DMS53 (cell line): ENCODE data around the gene HSPA12B.

Experiments used
- DNase-seq: peaks from one replicate; lab custom pipeline; 2025; lab: John Stamatoyannopoulos, UW

HSPA12B gene

GRCh38 chr20:3749087-3749688 lies 16.7 kb downstream of the HSPA12B start:
- no peak for DNase-seq

DNA sequence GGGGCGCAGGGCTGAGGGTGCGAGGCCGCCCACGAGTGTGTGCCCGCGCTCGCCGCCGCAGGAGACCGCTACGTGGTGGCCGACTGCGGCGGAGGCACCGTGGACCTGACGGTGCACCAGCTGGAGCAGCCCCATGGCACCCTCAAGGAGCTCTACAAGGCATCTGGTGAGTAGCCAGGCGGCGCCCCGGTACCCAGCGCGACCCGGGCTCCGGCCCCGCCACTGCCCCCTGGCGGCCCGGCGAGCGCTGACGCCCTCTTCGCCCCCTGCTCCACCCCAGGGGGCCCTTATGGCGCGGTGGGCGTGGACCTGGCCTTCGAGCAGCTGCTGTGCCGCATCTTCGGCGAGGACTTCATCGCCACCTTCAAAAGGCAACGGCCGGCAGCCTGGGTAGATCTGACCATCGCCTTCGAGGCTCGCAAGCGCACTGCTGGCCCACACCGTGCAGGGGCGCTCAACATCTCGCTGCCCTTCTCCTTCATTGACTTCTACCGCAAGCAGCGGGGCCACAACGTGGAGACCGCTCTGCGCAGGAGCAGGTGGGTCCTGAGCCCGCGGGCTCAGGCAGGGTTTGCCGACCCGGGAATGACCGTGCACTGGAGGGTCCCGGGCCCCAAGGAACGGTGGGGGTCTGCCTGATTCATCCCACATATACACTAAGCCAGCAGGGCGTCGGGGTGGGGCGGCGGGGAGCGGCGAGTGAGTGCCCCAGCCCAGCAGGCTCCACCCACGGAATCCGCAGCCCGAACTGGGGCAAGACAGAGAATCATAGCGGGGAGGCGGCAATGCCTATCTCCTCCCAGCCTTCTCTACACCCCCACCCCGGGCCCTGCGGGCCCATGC lies 17.4 kb downstream of the HSPA12B start:
- DNase-seq: peak; percentile 89

GRCh38 chr20:3751305-3751674 lies 18.8 kb downstream of the HSPA12B start:
- DNase-seq: peak; percentile 58

DNA sequence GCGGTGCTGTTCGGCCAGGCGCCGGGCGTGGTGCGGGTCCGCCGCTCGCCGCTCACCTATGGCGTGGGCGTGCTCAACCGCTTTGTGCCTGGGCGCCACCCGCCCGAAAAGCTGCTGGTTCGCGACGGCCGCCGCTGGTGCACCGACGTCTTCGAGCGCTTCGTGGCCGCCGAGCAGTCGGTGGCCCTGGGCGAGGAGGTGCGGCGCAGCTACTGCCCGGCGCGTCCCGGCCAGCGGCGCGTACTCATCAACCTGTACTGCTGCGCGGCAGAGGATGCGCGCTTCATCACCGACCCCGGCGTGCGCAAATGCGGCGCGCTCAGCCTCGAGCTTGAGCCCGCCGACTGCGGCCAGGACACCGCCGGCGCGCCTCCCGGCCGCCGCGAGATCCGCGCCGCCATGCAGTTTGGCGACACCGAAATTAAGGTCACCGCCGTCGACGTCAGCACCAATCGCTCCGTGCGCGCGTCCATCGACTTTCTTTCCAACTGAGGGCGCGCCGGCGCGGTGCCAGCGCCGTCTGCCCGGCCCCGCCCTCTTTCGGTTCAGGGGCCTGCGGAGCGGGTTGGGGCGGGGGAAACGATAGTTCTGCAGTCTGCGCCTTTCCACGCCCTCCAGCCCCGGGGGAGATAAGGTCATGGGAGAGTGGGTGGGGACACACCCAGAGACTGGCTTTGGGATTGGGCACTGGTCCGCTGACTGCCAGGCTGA lies 19.3 kb downstream of the HSPA12B start:
- peak; percentile 80 for DNase-seq

GRCh38 chr20:3752386-3752759 lies 19.9 kb downstream of the HSPA12B start:
- DNase-seq: peak; percentile 68

DNA sequence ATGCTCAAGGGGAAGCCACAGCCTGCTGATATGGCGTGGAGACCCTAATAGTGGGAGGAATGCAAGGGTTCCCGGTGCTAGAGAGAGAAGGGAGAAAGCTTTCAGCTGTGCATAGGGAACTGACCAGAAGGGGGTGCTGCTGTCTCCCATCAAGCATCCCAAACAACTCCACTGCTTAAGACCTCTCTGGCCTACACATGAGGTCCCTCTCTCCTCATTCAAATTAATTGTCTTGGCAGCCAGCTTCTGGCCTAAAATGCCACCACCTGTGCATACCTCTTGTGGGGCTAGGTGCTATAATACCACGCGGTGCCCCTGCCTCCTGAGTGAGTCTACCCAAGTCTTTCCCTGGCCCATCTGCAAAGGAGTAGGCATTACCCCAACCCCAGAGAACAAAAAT lies 20.6 kb downstream of the HSPA12B start:
- DNase-seq: peak; percentile 78

DNA sequence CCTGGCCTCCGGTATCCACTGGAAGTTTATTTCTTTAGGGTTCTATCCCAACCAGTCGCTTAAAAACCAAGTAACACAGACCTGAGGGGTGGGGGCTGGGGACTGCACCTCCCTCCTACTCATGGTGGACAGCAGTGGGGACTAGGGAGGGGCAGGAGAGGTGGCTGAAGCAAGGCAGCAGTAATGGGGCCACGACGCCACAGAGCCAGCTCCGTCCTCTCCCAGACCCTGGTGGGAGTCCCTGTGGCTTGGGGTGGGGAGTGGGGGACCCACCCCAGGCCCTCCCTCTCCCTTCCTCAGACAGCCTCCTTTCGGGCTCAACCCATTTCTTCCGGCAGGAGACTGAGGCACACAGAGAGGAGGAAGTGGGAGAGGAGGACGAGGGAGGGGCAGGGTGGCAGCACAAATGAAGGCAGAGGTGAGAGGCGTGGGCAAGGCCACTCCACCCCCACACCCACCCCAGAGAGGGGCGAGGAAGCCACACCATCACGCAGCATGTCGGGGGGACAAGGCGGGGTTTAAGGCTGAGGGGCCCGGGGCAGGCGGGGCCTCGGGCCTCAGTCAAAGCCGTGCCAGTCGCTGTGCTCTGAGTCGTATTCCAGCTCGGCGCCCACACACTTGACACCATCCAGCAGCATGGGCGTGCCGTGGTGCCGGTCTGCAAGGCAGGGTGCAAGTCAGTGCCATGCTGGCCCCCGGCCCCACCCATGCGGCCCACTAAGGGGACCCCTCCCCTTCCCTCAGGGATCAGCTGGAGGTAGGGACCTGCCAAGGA lies 21.2 kb downstream of the HSPA12B start:
- DNase-seq: no peak

GRCh38 chr20:3754276-3754630 lies 21.8 kb downstream of the HSPA12B start:
- no peak for DNase-seq

DNA sequence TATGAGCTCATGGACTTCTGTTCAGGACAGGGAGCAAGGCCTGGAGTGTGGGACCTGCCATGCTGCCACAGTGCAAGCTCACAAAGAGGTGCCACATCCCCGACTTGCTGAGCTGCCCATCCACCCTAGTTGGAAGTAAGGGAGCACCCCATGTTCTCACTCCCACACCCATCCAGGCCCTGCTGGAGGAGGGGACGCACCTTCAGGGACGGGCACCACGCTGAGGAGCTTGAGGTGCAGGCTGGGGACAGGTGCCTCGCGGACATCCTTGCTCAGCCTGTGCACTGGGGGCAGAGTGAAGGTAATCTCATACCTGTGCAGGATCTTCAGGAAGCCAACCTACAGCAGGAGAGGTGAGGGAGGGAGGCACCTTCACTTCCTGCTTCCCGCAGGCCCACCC lies 22.8 kb downstream of the HSPA12B start:
- DNase-seq: no peak

DNA sequence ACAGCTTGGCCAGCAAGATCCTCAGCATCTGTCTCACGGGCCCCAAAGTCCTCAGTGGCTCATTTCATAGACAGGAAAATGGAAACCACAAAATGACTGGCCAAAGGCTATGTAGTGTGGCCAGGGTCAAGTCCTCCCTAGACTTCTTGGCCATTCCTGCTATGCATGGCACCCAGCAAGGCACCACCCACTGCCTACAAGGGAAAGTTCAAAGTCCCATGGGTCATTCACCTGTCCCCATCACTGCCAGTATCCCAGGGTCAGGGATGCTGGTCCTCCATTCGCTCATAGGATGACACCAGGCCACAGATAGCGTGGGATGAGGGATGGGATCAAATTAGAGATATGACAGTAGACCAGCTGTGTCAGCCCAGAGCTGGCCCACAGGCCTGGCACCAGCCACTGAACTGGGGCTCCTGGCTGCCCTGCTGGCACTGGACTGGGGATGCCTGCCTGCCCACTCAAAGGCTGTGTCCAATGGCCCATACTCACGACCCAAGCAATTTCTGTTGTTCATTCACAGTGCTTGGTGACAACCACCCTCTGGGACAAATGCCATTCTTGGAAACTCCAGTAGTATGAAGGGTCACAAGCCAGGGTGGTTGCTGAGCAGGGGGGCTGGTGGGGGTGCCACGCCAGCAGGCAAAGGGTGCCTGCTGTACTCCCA lies 23.5 kb downstream of the HSPA12B start:
- no peak for DNase-seq

DNA sequence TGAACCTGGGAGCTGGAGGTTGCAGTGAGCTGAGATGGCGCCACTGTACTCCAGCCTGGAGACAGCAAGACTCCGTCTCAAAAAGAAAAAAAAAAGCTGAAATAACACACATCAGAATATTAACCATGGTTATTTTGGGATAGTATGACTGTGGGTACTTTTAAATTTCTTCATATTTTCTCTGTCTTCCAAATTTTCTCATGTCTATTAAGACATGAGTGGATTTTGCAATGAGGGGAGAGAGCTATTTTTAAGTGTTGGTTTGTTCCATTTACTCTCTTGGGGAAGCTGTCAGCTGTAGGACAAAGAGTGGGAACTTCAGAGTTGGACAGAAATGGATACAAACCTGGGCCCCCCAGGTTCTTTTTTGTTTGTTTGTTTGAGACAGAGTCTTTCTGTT lies 24.8 kb downstream of the HSPA12B start:
- no peak for DNase-seq

DNA sequence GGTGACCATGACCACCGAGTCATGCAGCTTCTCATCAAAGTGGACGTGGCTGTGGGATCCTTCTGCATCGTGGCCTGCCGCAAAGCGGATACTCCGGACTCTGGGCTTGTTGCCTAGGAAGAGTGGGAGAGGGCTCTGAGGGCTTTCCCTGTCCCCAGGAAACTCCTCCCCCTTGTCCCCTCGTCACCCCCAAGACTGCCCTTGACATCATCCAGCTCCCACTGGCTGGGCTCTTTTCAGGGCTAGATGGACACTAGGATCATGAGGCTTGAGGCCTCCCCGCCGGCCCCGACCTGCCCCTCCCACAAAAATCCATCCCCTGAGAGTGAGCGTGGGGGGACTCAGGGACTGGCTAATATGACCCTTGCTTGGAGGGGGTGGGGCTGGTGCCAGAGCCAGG lies 26.1 kb downstream of the HSPA12B start:
- DNase-seq: no peak

- DNase-seq: no peak
These were observed 26.9 kb downstream of the HSPA12B start for GRCh38 chr20:3759316-3759823.

DNA sequence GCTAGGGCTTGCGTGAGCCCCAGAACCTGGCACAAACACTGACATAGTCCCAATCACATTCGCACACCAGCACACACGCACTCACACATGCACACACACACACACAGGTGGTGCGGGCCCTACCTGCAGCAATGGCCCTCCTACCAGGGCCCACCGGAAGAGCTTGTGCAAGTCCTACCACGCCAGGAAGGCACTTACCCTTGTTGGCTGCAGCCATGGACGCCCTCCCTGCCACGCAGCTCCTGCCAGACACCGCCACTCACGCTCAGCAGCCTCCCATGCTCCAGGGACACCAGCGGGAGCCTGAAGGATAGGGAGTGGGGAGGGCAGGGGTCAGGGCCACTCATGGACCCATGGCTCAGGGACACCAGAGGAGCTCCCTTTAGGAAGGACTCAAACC lies 27.4 kb downstream of the HSPA12B start:
- no peak for DNase-seq

DNA sequence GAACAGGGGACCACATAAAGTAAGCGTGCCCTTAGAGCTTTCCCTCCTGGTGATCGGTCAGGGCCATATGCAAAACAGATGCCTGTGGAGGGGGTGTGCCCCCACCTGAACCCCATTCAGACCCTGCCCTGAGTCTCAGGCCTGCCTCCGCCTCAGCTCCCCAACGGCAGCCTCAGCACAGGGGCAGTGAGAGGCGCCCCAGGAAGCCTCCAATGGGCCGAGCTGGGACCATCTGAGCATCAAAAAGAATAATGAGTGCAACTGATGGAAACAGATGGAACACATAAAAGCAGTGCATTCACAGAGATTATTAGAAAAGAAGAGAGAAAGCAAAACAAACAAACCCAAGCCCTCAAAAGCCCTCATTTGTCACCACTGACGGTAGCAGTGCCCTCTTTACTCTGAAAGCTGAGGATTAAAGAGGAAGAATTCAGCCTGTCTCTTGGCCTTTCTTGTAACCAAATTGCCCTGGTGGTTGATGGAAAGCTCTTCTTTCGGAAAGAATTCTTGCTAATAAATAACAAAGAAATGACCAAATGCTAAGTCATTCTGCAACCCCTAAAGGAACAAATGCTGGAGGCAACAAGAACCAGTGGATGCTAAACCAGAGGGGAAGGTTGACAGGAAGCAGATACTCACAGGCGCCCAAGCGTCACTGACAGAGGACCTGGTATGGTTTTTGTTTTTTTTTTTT lies 28.3 kb downstream of the HSPA12B start:
- no peak for DNase-seq

GRCh38 chr20:3763671-3764601 lies 31.5 kb downstream of the HSPA12B start:
- DNase-seq: no peak

- no peak for DNase-seq
These were observed 32.2 kb downstream of the HSPA12B start for GRCh38 chr20:3764659-3765058.

DNA sequence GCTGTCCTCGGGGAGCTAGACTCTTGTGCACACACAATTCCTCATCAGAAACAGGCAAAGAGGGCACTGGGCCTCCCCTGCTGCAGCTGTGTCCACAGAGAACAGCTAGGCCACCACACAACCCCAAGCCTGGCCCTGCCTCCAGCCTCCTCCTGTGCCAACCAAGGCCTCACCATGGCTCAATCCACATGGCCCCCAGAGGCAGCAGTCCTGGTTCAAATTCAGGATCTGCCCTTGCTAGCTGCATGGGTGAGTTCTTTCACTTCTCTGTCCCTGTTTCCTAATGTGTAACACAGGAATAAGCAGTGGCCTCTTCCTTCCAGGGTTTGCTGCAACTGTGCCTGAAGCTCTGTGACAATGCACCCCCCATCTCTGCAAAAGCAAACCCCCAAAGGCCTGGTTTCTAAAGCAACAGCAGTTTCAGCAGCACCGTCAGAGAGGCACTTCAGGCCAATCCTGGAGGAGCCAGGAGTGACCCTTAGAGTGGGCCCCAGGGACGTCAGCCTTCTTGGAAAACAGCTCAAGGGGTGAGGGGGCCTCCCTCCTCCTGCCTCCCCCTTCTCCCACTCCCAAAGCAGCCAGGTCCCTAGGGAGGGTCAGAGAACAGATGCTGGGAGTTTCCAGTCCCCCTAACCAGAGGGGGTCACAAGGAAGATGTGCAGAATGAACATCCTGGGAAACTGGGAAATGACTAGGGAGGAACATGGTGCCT lies 32.8 kb downstream of the HSPA12B start:
- DNase-seq: peak; percentile 34

- DNase-seq: no peak
These were observed 34.1 kb downstream of the HSPA12B start for GRCh38 chr20:3766422-3767109.
